Fibroblast of lung (primary cell): ENCODE results near the gene RSRP1. TPM values are rescaled to one million over a fixed set of nuclear protein-coding genes. Genes with fewer than 3 reads are reported as not detected.

Source experiments
- DNase-seq, 2 donors: peaks; one replicate each; pipeline versions ENCODE4 v3.0.0 to v3.0.0-alpha.2; 2010; ENCODE audit warnings: low read depth in 2 of 2
- H2AFZ ChIP-seq: 2 replicates; pipeline ENCODE4 v1.5.1; 2012; ENCODE audit warnings: low read length, control low read depth, inconsistent platforms
- H3K27ac ChIP-seq: 2 replicates; pipeline ENCODE4 v1.5.1; 2011; ENCODE audit warnings: low read length, control low read depth; ENCODE audit not compliant: insufficient read depth
- H3K27me3 ChIP-seq: 2 replicates; pipeline ENCODE4 v1.5.1; 2011; ENCODE audit warnings: mild to moderate bottlenecking, low read length; ENCODE audit not compliant: control insufficient read depth, insufficient read depth
- H3K36me3 ChIP-seq: 2 replicates; pipeline ENCODE4 v1.5.1; 2011; ENCODE audit warnings: low read length; ENCODE audit not compliant: control insufficient read depth, insufficient read depth
- H3K4me1 ChIP-seq: 2 replicates; pipeline ENCODE4 v1.5.1; 2011; ENCODE audit warnings: low read length; ENCODE audit not compliant: control insufficient read depth, insufficient read depth; ENCODE audit errors: extremely low read depth
- H3K4me2 ChIP-seq: 2 replicates; pipeline ENCODE4 v1.5.1; 2011; ENCODE audit warnings: low read length, control low read depth; ENCODE audit not compliant: insufficient read depth; ENCODE audit errors: extremely low read depth
- H3K4me3 ChIP-seq, 4 experiments: fragments of 200-600 bp in 1 of 4; sonication (generic) in 1 of 4; replicated peaks in 1 of 4; 2 replicates each; pipeline ENCODE4 v1.5.1; 2011 to 2016; ENCODE audit warnings: low read length in 4 of 4, low read depth in 3 of 4, mild to moderate bottlenecking in 3 of 4, control low read depth in 2 of 4, inconsistent platforms in 1 of 4, mixed read lengths in 1 of 4; ENCODE audit not compliant: insufficient read depth in 1 of 4; ENCODE audit errors: control extremely low read depth in 1 of 4
- H3K79me2 ChIP-seq: 2 replicates; pipeline ENCODE4 v1.5.1; 2012; ENCODE audit warnings: mild to moderate bottlenecking, low read length, inconsistent platforms; ENCODE audit not compliant: control insufficient read depth, insufficient read depth
- H3K9ac ChIP-seq: 2 replicates; pipeline ENCODE4 v1.5.1; 2011; ENCODE audit warnings: mild to moderate bottlenecking, low read length, control low read depth; ENCODE audit not compliant: insufficient read depth
- H3K9me3 ChIP-seq: 2 replicates; pipeline ENCODE4 v1.5.1; 2012; ENCODE audit warnings: low read depth, low read length; ENCODE audit not compliant: control insufficient read depth, insufficient read depth
- H4K20me1 ChIP-seq: 2 replicates; pipeline ENCODE4 v1.5.1; 2011; ENCODE audit warnings: low read length; ENCODE audit not compliant: control insufficient read depth, insufficient read depth; ENCODE audit errors: extremely low read depth
- CTCF ChIP-seq, 2 donors: IDR thresholded peaks in 1 of 2; conservative IDR thresholded peaks in 1 of 2; 1 replicate in 1 of 2; 2 replicates in 1 of 2; pipeline ENCODE4 v1.5.1; 2011 to 2012; ENCODE audit warnings: low read length in 2 of 2, control low read depth in 1 of 2, inconsistent platforms in 1 of 2, low read depth in 1 of 2, mild to moderate bottlenecking in 1 of 2
- EZH2 ChIP-seq: IDR thresholded peaks from 2 replicates; pipeline ENCODE4 v1.5.1; 2012; ENCODE audit warnings: low read length, control low read depth, mild to moderate bottlenecking; ENCODE audit errors: missing control alignments
- polyA plus RNA-seq, 2 donors: library from polyadenylated mRNA; depleted of rRNA in 1 of 2; stranded (reverse) in 1 of 2; unstranded in 1 of 2; fragments of >200 nt; gene quantifications; 2 replicates each; pipeline ENCODE4 v1.2.1, GENCODE V29; 2011 to 2012; ENCODE audit warnings: missing spikeins in 1 of 2
- total RNA-seq: library from RNA; depleted of rRNA; stranded (reverse); fragments of >200 nt; gene quantifications from 2 replicates; pipeline ENCODE4 v1.2.1, GENCODE V29; 2014

The RSRP1 gene
- total and polyA plus RNA-seq, 2 donors (not counting 1 experiment from before 2014, with no cell fraction given): 37.9 to 123 TPM

- H3K9me3 ChIP-seq: no peaks in the 10 kb centered on the region
- no peaks in the 10 kb centered on the region for H3K36me3 ChIP-seq
- H3K27ac ChIP-seq: no peak overlapping the region
- no peak overlapping the region for H3K4me3 ChIP-seq
- H4K20me1 ChIP-seq: no peaks in the 10 kb centered on the region
- no peak overlapping the region for H3K4me2 ChIP-seq
- no peak for DNase-seq
- H2AFZ ChIP-seq: no peak overlapping the region
- TF ChIP-seq EZH2 (no peak), CTCF (conservative IDR thresholded peaks at IDR 0.05 in 1 of 2, IDR thresholded peaks at IDR 0.05 in 1 of 2; ENCODE audit: low read depth in 1 of 2, low read length in 2 of 2) (no peak)
- no peaks in the 10 kb centered on the region for H3K4me1 ChIP-seq
- H3K79me2 ChIP-seq: no peaks in the 10 kb centered on the region
- H3K27me3 ChIP-seq: peaks cover under 1% of the 10 kb centered on the region
- H3K9ac ChIP-seq: no peak overlapping the region
These were observed 53.2 kb downstream of the RSRP1 start for GRCh38 chr1:25194054-25194453.

- Histone ChIP-seq H3K27ac (no peak overlapping the region), H2AFZ (no peak overlapping the region), H3K79me2 (no peaks in the 10 kb centered on the region), H3K27me3 (no peaks in the 10 kb centered on the region), H3K36me3 (no peaks in the 10 kb centered on the region), H3K4me2 (no peak overlapping the region), H3K9ac (no peak overlapping the region), H3K4me3 (no peak overlapping the region), H3K4me1 (no peaks in the 10 kb centered on the region), H4K20me1 (no peaks in the 10 kb centered on the region), H3K9me3 (no peaks in the 10 kb centered on the region)
- TF ChIP-seq EZH2 (no peak), CTCF (conservative IDR thresholded peaks at IDR 0.05 in 1 of 2, IDR thresholded peaks at IDR 0.05 in 1 of 2; ENCODE audit: low read depth in 1 of 2, low read length in 2 of 2) (no peak)
- DNase-seq: no peak
These were observed 54.0 kb downstream of the RSRP1 start for GRCh38 chr1:25193229-25193628.

Other genes with a start within 250 kb of the RSRP1 start
- gene SYF2, start 15.0 kb downstream of the RSRP1 start, total RNA-seq: 42.4 and 55.0 TPM in 2 replicates
- gene SYF2, start 15.0 kb downstream of the RSRP1 start, polyA plus RNA-seq: 36.2 and 41.6 TPM in 2 replicates
- gene RHD, start 25.1 kb upstream of the RSRP1 start, total RNA-seq: not detected in 2 replicates
- gene RHD, start 25.1 kb upstream of the RSRP1 start, polyA plus RNA-seq: not detected in 2 replicates
- 117 and 141 TPM in 2 replicates for gene TMEM50A, start 90.9 kb upstream of the RSRP1 start, total RNA-seq
- 118 and 186 TPM in 2 replicates for gene TMEM50A, start 90.9 kb upstream of the RSRP1 start, polyA plus RNA-seq
- gene RHCE, start 173.4 kb upstream of the RSRP1 start, total RNA-seq: 0.26 and 0.50 TPM in 2 replicates
- gene RHCE, start 173.4 kb upstream of the RSRP1 start, polyA plus RNA-seq: 0.38 and 1.2 TPM in 2 replicates
- gene MACO1, start 183.4 kb upstream of the RSRP1 start, total RNA-seq: 16.9 and 17.5 TPM in 2 replicates
- gene MACO1, start 183.4 kb upstream of the RSRP1 start, polyA plus RNA-seq: 12.4 and 14.2 TPM in 2 replicates